ENCODE results near the gene INSYN2B.

INSYN2B gene

DNA sequence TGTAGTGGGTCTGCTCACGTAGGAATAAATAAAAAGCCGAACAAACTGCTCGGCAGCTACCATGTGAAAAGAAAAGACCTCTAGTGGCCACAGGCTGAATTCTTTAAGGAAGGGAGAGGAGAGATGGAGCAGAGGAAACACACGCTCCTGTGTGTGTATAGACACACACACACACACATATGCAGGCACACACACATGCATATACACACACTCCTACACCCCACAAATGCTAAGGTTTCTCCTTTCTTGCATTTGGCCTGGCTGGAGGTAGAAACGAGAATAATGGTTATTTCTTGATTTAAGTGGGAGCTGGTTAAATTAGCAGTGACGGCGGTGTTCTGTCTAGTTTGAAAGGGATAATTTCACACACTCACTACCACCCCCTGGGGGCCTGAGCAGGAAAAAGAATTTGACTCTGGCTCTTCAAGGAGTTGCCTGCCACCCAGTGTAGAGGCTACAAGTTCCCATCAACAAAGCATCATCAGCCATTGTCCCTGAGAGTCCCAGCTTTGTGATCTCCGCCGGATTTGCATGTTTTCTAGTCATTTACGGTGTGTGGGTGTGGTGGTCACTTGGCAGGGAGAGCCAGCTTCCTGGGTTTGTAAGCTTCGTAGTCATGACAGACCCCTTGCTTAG lies at the start of gene INSYN2B:
INSYN2B (minus strand) TSS at position 78 of the 636 bp plus-strand sequence. CDS start 96,597 bp downstream, outside the sequence.
- DNase-seq (ENCODE audit: low read depth) = peak; percentile 4

DNA sequence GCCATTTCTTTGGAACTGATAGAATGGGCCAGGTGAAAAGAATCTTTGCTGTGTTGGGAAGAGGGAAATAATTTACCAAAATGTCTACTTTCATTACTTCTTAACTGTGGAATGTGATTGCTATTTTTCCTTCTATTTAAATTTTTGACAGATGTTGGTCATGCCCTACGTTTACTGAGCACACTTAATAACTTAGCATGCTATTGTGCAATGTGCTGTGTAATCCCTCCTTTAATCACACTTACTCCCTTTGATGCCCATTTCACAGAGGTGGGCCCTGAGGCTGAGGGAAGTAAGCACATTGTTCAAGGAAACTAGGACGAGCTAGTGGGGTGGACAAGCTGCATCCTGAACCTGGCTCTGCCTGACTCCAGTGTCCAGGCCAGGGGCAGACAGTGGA lies 47.8 kb upstream of the INSYN2B start:
- DNase-seq (ENCODE audit: low read depth) = no peak

DNA sequence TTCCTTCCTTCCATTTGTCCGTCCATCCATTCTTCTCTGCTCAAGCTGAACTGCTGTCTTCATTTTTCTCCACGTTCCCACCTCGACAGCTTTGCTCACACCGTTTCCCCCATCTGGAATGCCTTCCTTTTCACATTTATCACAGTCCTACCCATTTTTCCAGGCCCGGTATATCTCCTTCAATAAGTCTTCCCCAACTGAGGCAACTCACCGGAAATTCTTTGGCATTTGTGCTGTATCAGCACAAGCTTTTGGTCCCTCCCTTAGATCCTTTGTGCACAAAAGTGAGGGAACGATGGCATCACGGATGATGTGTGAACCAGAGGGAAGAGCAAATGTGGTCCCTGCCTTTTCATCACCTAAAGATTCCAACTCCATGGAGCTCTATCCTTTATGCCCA lies 45.6 kb upstream of the INSYN2B start:
- DNase-seq (ENCODE audit: low read depth) = no peak

DNA sequence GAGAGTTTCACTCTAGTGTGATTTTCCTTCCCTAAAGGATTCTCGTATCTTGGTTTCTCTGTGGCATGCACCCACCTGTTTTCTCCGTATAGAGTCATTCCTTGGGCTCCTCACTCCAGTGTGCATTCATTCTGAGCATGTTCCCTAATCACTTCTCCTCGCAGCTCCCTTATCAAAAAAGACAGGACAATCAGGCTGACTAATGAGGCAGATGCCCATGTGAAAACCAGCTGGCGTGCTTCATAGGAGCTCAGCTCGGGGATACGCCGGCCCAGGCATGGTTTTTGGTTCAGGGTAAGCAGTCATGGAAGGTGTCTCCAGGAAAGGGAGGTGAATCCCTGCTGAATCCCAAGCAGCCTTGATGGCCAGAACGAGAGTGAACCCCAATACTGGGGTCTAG lies 41.2 kb upstream of the INSYN2B start:
- DNase-seq (ENCODE audit: low read depth) = no peak

DNA sequence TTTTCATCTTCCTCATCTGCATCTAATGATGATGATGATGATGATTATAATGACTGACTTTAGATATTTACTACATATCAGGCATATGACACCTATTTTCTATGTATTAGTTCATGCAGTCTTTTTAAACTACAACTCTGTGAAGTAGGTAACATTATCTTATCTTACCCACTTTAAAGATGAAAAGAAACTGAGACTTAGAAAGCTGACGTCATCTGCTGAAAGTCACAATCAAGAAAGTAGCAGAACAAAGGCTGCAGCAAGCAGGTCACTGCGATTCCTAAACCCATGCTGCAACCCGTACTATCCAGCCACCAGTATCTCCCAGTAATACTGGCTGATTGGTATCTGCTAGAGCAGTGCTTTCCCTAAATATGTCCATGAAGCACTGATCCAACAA lies 40.1 kb upstream of the INSYN2B start:
- no peak for DNase-seq (ENCODE audit: low read depth)

DNA sequence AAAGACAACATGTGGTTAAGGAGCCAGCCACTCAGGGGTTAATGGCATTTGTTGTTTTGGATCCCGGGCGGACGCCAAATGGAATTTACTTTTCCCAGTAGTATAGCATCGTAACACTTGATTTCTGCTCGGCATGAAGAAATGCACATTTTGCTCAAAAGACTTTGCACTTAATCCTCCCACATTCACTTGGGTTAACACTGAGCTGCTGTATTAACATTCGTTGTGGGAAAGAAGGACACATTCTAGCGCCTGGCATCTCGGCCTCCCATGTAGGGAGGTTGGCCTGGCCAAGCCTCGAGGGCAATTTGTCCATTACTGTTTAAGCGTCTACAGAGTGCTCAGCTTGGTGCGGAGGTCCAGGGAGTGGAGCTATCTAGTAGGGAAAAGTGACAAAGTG lies 32.3 kb upstream of the INSYN2B start:
- DNase-seq (ENCODE audit: low read depth) = no peak

DNA sequence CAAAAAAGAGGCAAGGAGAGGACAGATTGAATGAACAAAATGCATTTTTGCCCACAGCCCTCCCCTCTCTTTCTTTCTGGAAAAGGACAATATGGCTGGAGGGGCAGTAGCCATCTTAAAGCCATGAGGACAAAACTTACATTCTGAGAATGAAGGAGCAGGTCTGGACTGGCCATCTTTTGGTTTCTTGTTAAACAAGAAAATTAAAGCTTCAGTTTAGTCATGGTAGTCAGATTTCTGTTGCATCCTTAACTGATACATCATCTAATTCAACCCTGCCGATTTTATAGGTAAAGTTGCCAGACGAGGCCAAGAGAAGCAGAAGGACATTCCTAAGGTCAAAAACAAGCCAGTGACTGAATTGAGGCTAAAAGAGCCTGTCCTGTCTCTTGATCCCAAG lies 31.5 kb upstream of the INSYN2B start:
- DNase-seq (ENCODE audit: low read depth) = no peak

DNA sequence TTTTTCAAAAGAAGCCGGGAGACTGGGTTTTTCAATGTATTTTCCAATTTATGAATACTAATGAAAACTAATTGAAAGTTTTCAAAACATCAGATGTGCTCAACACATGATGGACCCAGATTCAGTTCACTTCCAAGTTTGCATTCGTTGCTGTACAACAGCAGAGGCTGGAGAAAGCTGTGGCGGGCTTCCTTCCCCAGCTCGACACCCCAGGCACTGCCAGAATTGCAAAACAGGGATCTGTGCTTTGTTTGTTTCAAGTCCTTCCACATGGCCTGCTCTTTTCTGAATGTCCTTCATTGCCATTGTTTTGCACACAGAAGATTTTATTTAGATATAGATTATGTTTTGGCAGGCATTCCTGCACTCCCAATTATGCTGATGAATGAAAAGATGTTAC lies 30.3 kb upstream of the INSYN2B start:
- no peak for DNase-seq (ENCODE audit: low read depth)

DNA sequence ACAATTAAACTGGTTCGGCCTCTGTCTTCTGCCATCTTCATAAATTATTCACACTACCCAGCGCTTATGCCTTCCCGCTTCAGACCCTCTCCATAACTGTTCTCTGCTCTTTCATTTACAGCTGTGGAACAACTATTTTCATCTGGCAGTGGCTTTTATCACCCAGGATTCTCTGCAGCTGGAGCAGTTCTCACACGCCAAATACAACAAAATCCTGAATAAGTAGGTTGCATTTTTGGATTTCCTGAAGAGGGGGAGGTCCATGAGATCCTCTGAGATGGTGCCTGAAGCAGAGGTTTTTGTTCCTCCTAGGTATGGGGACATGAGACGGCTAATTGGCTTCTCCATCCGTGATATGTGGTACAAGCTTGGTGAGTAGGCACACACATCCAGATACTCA lies 28.1 kb upstream of the INSYN2B start:
- no peak for DNase-seq (ENCODE audit: low read depth)

DNA sequence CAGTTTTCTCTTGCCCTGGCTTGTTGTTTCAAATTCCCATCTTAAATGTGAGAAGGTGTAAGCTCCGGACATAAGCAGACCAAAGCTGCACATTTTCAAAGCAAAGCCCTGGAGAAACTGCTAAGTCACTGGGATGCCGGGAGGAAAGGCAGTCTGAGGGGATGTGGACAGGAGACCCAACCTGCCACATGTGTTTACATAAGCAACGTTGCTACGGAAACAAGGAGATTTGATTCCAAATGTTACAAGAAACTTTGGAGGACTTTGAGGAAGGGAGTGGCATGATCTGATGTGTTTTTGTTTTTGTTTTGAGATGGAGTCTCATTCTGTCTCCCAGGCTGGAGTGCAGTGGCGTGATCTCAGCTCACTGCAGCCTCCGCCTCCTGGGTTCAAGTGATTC lies 25.7 kb upstream of the INSYN2B start:
- no peak for DNase-seq (ENCODE audit: low read depth)

DNA sequence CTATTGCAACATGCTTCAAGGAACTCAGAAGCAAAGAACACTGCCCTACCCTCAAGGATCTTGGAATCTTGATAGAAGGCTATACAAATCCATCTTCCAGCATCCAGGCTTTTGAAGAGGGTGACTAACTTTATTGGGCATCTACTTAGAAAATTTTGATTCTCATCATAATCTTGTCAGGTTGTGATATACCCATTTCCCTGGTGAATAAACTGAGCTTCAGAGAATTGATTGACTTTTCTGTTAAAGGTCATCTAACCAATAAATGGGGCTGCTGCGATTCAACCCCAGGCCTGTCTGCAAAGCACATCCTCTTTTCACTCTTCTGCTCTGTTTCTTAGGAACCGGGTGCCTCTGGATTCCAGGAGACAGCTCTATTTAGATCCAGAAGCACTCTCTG lies 19.9 kb upstream of the INSYN2B start:
- DNase-seq (ENCODE audit: low read depth) = no peak

DNA sequence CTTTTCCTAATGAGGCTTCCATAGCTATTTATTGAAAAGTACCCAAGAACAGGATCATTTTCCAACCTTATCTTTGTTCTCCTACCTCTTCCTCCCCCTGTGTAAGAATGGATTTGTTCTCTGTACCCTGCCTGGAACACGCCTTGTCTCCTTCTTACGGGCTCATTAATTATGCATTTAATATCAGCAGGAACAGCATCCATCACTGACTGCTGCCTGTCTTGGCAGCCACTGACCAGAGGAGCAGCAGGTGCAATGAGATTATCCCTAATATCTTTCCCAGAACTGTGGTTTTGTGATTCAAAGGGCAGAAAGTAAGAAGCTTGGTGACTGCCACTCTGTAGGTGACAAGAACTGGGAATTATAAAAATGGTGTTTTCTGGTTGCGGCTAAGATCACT lies 19.3 kb upstream of the INSYN2B start:
- DNase-seq (ENCODE audit: low read depth) = no peak

DNA sequence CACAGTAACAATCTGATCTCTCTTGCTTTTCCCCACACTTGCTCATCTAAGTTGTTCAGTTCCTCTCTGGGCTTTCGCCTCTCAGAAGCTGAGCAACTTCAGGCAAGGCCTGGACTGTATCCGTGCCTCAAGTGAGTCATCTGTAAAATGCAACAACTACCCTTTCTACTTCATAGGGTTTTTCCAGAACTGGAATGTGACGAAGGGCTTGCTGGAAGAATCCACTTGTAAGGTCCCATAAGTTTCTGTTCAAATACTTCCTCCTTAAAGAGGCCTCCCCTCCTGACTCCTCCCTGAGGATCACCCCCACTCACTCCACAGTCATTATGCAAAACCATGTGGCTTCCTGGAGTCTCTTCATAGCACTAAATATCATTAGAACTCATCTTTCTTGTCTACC lies 17.5 kb upstream of the INSYN2B start:
- no peak for DNase-seq (ENCODE audit: low read depth)

DNA sequence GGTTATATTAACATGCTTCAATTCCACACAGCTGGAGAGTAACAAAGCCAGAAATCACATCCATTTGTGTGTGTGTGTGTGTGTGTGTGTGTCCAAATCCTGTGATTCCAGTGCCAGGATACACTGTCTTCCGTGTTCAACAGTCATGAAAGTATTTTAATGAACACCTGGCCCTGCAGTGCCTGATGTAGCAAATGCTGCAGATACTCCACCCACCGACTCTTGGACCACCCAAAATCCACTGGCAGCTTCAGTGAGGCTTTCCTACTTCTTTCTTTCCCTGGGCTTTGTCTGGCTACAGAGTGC lies 13.1 kb upstream of the INSYN2B start:
- DNase-seq (ENCODE audit: low read depth) = no peak

DNA sequence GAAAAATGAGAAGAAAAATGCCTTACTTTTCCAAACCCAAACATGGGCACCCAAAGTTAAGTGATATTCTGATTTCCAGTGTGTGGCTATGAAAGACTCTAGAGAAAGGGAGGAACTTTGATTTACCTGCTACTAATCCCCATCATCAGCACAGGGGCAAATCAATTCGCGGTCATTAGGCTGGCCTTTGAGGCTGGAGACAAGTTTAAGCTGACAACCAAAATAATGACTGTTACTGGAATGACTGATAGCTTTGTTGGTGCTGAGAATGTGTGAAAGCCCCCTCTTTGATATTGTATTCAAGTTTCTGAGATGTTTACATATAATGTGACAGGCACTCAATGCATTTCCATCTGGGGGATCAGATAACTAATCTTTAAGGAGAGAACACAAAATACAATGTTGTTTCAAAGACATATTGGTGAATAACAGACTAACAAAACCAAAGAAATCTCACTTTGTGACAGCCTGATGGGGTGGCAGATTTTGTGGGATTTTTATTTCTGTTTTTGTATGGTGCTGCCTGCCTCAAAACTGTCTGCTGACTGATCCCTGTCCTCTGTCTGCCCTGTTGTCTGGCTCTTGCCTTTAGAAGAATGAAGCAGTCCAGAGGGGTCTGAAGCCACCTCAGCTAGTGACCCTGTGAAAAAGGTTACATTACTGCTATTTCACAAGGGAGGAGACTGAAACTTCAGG lies 12.6 kb upstream of the INSYN2B start:
- DNase-seq (ENCODE audit: low read depth) = no peak

DNA sequence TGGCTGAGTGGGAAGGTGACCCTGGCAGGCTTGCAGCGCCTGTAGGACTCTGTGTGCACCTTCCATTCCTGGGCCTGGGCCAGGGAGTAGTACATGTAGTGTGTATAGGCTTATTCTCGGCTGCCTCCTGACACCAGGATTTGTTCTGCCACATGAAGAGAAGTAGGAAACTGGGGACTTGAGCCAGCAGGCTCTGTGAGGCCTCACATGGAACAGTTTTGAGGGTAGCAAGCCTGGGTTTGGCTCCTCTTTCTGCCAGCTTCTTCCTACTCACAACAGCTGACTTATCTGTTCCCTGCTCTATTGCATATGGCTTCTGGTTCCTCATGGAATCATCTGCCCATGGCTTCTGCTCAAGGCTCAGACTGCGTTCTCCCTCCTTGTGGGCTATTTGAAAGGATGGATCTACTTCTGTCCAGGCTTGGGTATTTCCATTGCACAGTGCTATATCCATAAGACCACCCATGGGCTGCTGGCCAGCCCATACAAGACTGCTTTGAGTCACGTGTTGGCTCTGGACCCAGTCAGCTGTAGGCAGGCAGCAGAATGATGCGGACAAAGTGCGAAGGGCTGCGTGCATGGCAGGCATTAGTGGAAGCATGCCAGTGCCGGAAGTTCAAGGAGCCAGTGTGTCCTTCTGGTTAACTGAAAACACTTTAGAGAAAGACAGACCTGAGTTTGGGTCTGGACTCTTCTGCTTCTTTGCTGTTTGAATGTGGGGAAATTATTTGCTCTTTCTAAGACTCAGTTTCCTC lies 11.0 kb upstream of the INSYN2B start:
- no peak for DNase-seq (ENCODE audit: low read depth)

DNA sequence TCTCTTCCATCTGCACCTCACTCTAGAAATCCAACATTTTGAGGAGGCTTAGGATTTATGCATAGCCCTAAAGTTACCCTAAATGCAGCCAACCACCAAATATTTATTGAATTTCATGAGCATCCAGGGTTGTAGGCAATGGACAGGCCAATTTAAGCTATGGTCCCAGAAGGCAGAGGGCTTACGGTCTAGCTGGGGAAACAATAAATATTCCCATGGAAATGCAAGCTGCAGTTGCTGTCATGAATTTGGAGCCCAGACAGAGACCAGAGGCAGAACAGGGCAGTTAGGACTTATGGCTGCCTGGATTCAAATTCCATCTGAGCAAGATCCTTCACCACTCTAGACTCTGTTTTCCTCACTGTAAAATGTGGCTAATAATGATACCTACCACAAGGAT lies 9.1 kb upstream of the INSYN2B start:
- DNase-seq (ENCODE audit: low read depth) = no peak

DNA sequence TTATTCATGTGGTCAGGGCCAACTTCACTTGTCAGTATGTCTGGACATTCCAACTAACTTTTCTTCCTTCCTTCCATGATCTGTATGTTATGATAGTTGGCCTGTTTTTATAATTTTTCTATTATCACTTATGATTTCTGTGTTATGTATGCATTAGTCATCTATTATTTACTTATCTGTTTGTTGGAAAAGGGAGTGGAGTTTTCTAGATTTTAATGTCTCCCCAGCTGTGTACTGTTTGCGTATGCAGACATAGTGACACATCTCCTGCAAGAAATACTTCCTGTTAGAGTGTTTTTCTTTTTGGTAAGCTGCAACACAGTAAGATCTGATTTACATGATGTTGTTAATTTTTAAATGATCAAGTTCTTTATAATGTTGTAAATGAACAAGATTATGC lies 8.7 kb upstream of the INSYN2B start:
- no peak for DNase-seq (ENCODE audit: low read depth)

DNA sequence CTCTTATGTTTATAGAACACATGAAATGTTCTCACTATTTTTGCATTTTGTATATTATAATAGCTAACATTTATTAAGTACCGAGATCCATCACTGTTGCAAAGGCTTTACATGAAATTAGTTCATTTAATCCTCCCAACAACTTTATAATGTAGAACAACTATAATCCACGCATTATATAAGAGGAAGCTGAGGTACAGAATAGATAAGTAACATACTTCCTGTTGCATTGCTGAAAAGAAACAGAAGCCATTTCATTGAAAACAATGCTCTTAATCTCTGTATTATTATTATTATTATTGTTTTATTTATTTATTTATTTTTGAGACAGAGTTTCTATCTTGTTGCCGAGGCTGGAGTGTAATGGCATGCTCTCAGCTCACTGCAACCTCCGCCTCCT lies 7.9 kb upstream of the INSYN2B start:
- no peak for DNase-seq (ENCODE audit: low read depth)

DNA sequence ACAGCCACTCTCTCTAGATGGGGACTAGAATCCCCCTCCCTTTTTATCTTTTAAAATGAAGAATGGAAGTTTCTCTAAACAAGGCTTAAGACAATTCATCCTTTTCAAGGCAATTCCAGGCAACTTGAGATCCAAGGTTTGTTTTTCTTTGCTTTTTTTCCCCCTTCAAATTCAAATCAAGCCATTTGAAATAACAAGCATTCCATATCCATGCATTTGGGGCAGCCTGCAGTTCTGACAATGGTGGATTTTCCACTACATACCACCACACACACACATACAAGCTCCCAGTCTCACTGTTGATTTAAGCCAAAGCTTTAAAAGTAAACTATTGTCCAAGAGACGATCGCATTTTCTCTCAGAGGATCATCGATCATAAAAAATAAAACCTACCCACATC lies 424 bp downstream of the INSYN2B start:
- DNase-seq (ENCODE audit: low read depth) = no peak

DNA sequence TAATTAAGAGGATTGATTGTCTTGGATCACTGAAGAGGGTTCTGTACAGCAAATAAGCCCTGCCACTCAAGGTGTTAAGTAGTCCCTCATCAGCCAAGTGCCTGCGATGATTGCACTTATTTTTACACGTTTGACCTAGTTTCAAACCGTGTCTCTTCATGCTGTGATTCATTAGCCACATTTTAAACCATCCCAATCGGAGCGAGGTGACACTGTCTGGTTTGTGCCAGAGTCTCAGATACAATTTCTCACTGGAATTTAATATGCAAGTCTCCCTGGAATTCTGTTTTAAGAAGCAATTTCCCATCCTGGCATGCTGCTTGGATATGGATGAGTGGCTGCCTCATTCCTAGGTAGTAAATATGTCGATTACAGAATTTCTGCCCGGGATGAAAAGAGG lies 1.6 kb downstream of the INSYN2B start:
- no peak for DNase-seq (ENCODE audit: low read depth)

DNA sequence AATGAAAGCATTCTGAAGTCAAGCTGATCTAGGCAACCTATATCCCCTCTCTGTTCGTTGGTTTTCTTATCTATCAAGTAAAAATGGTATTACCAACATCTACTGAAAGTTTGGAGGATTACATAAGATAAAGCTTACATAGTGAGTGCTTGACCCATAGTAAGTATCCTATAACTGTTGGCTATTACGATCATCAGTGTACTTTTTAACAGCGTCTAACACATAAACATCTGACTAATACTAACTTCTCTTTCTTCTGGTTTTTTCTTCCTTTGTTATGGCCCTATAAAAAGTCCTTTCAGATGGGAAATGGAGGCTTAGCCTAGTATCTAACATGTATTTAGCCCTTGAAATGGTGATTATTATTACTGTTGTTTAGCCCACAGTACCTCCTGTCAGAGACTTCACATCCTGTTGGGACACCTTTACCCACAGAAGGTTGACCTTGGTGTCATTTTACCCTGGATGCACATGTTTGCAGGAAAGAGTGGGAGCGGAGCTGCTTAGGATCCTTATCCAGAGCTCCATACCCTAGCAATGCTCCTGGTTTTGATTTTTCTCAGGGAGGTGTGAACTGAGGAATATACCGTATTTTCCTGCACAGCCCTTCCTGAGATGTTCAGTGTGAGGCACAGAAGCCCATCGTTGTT lies 6.0 kb downstream of the INSYN2B start:
- no peak for DNase-seq (ENCODE audit: low read depth)

DNA sequence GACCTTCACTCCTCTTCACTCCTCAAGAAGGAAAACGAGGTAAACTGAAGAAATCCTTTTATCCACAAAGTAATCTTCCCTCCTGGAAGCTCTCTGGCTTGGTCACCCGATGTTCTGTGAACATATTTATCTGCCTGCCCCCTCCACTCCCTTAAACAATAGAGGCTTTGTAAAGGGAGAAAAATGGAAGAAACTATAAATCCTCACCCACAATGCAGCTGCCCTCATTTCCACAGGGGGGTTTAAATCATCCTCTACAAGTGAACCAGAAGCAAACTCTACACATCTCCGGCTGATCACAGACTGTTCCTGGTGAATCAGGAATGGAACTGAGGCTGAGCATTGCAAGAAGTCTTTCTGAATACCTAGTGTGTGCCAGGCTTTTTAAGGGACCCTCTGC lies 7.2 kb downstream of the INSYN2B start:
- DNase-seq (ENCODE audit: low read depth) = no peak
